M059J (cell line): ENCODE results near the gene SLC10A7. TPM values are rescaled to one million over a fixed set of nuclear protein-coding genes. Genes with fewer than 3 reads are reported as not detected.

Experiments
- DNase-seq: peaks from one replicate; pipeline ENCODE4 v3.0.0-alpha.2; 2012; ENCODE audit warnings: low read depth
- total RNA-seq: library from RNA; depleted of rRNA; stranded (reverse); fragments of >200 nt; shearing (Covaris generic); gene quantifications from 2 replicates; pipeline ENCODE4 v1.2.3, GENCODE V29; 2014

SLC10A7 gene
- total RNA-seq, 1 experiment from 2014 or later: 10.3 TPM

DNA sequence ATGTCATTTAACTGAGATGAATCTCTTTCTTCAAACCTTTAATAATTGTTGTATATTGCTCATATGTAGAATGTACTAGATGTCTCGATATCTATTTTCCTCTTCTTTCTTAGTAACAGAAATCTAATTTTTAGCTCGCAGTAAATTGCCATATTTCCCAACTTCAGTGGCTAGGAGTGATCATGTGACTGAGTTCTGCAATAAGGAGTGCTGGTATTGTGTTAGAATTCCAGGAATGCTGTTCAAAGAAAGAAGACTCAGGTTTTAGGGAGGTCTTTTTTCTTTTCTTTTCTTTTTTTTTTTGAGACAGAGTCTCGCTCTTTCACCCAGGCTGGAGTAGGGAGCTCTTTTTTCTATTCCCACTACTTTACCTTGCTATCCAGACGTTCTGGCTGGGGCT, 81.7 kb downstream of the SLC10A7 start:
- no peak for DNase-seq

- no peak for DNase-seq
Measured at GRCh38 chr4:146439437-146439836, 82.3 kb downstream of the SLC10A7 start.

DNA sequence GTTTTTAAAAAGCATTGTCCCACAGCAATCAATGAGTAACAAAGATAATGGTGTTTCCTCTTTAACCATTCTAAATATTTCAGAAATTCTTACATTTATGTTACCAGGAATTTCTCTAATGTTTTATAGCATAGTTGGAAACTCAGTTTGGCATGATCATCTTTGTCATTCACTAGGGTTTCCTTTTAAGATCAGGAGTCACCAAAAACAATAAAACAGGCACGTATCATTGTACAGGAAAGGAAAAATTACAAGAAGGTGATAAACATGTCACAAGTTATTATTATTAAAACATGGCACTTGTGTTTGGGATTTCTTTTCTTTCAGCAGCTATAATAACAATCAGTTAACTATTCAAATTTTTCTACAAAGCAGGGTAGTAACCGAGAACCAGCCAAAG, 84.0 kb downstream of the SLC10A7 start:
- no peak for DNase-seq

- DNase-seq: peak; percentile 3
Measured at GRCh38 chr4:146436423-146437162, 85.1 kb downstream of the SLC10A7 start.

GRCh38 chr4:146435962-146436361, 85.8 kb downstream of the SLC10A7 start:
- no peak for DNase-seq

GRCh38 chr4:146432065-146432464, 89.7 kb downstream of the SLC10A7 start:
- DNase-seq: no peak

- DNase-seq: no peak
Measured at GRCh38 chr4:146428298-146428697, 93.4 kb downstream of the SLC10A7 start.

GRCh38 chr4:146417822-146418221, 103.9 kb downstream of the SLC10A7 start:
- no peak for DNase-seq

GRCh38 chr4:146415829-146416228, 105.9 kb downstream of the SLC10A7 start:
- no peak for DNase-seq

GRCh38 chr4:146407669-146408084, 114.1 kb downstream of the SLC10A7 start:
- peak; percentile 7 for DNase-seq

DNA sequence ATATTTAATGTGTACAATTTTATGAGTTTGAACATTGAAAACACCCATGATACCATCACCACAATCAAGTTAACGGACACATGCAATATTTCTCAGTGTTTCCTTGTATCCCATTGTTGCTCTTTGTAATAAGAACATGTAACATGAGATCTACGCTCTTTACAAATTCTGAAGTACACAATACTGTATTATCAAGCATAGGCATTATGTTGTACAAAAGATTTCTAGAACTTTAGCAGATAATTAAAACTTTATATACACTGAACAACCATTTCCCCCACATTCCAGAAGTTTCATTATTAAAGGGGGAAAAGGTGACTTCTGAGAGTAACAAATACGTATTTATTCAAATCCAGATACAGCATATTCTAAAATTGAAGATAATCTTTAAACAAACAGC, 114.5 kb downstream of the SLC10A7 start:
- DNase-seq: no peak

GRCh38 chr4:146401274-146401673, 120.5 kb downstream of the SLC10A7 start:
- no peak for DNase-seq

- DNase-seq: no peak
Measured at GRCh38 chr4:146398896-146399445, 122.8 kb downstream of the SLC10A7 start.

DNA sequence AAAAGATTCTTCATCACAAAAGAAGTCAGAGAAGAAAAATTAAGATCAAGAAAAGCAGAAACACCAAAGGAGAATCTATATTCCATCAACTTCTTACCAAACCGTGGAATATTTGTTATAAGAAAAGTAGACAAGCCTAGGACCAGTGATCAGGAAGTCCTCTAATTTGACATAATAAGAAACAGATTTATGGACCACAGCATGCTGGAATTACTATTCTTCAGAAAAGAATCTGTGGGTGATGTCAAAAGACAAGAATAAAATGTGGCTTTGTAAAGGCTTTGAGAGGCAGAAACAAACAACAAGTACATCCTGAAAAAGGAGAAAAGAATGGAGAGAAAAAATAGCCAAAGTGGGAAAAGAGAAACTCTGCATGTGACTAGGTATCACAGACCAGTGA, 123.3 kb downstream of the SLC10A7 start:
- no peak for DNase-seq

DNA sequence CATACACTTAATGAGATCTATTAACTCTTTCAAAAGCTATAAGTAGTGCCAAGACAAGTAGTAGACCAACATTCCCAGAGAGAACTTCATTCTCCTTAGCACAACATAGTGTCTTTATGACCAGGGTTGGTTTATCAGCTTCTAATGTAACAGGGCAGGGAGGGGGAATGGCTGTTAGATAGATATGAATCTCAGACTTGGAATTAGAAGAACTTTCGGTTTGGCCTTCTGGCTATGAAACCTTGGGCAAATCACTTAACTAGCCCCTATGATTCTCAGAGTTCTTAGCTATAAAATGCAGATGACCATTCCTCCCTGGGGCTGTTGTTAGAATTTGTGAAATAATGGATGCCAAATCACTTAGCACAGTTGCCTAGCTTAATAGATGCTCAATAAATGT, 132.2 kb downstream of the SLC10A7 start:
- DNase-seq: peak; percentile 7

DNA sequence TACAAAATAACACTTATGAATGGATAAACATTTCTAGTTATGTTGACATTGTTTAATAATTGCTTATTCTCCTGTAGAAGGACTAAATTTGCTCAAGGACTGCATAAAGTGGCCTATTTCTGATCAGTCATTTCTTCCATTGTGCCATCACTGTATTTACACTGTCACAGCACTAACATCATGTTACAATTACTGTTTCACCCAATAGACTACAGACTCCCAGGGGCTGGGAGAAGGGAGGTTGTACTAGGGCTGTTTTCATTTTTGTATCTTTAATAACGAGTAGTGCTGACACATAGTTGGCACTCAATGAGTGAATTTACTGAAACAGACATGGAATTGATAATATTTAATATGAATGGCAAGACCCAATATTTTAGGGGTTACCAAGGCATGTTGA, 139.5 kb downstream of the SLC10A7 start:
- no peak for DNase-seq

GRCh38 chr4:146381263-146381872, 140.4 kb downstream of the SLC10A7 start:
- DNase-seq: peak; percentile 18

DNA sequence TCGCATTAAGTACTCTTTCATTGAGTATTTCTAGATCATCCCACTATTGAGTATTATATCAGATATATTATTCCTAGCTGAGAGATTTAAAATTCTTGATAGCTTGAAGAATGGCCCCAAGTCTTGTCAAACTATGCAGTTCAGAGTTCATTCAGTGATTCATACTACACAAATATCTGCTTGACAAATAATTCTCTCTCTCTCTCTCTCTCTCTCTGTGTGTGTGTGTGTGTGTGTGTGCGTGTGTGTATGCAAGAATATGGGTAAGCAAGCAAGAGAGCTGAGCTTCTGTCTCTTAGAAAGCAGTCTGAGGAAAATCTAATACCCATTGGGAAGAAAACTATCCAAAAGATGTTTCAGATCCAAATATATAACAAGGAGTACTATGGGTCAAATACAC, 142.0 kb downstream of the SLC10A7 start:
- peak; percentile 4 for DNase-seq

GRCh38 chr4:146371812-146372211, 149.9 kb downstream of the SLC10A7 start:
- peak; percentile 1 for DNase-seq

DNA sequence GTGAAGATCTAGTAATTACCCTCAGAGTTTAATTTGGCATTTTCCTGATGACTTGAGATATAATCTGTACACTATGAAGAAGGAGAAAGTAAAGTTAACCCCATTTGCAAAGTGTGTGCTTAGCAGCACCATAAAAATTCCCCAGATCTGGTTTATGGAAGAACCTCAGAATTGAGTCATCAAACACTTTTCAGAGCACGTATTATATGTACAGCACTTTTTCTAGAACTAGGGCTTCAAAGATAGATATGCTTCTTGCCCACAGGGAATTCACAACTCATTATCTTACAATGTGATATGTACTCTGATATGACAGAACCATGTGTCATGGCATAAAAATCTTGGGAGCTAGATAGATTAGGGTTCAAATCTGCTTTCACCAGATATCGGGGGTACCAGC, 150.9 kb downstream of the SLC10A7 start:
- DNase-seq: peak; percentile 46

DNA sequence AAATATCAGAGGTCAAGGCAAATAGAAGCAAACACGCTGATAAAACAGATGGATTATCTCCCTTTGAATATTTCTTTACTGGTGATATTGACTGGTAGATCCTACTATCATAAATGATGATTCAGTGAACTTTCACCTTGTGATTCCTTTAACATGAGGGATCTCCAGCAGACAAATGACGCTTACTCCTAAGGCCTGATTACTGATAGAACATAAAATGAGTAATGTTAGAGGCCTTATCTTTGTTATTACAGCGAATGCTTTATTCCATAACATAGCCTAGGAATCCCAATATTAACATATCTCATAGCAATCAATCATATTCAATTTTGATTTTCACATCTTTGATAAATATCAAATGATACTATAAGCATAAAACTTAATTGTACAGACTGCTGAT, 152.3 kb downstream of the SLC10A7 start:
- DNase-seq: no peak

GRCh38 chr4:146368209-146368608, 153.5 kb downstream of the SLC10A7 start:
- DNase-seq: no peak

- DNase-seq: no peak
Measured at GRCh38 chr4:146367347-146367746, 154.4 kb downstream of the SLC10A7 start.
